GM19239 (cell line): ENCODE data around the gene STK31.
A peak's percentile ranks its signal among the peaks of the same experiment; 100 is the strongest.
"Not testable (repeated sequence)": the region's sequence is repeated elsewhere in the genome, so short reads cannot be mapped to it uniquely, and the experiment has no call there.

ENCODE experiments used
- DNase-seq: peaks from one replicate; pipeline ENCODE4 v3.0.0; 2011; ENCODE audit warnings: low spot score; ENCODE audit not compliant: insufficient read length
- FAIRE-seq: peaks from 2 replicates; lab custom pipeline; 2011; peaks lifted over from hg19 to GRCh38; lab: Jason Lieb, UNC

Gene STK31

GRCh38 chr7:23791721-23792120 is 81.7 kb downstream of the STK31 start:
- DNase-seq = no peak
- FAIRE-seq = no peak

- FAIRE-seq (no peak), DNase-seq (no peak)
These were observed 92.8 kb downstream of the STK31 start for GRCh38 chr7:23802720-23803397.

- FAIRE-seq = no peak
- no peak for DNase-seq
These were observed 94.7 kb downstream of the STK31 start for GRCh38 chr7:23804707-23805106.

DNA sequence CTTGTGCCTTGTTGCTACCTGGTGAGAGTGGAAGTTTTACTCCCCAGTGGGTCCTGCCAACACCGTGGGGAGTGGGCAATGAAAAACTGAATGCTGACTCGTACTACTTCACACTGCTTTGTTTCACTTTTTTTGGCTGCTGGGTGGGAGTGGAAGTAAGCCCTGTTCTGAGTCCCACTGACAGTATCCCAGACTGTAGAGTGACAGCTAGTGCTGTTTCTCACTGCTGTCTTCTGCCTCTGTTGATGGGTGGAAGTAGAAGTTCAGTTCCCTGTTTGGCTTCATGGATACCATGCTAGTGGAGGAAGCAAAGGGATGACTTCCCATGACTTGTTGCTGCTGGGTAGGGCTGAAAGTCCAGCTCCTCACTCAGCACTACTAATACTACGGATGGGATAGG is 98.4 kb downstream of the STK31 start:
- FAIRE-seq (no peak), DNase-seq (no peak)

DNA sequence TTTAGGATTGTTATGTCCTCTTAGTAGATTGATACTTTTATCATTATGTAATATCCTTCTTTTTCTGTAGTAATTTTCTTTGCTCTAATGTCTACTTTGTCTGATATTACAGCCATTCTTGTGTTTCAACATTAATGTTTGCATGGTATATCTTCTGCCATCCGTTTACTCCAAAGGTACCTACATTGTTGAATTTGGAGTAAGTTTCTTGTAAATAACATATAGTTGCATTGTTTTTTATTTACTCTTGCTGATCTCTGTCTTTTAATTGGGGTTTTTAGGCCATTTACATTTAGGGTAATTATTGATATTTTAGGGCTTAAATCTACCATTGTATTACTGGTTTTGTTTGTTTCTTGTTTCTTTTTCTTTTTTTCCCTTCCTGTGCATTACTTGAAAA is 100.1 kb downstream of the STK31 start:
- no peak for FAIRE-seq
- no peak for DNase-seq

- no peak for FAIRE-seq
These were observed 101.5 kb downstream of the STK31 start for GRCh38 chr7:23811540-23811939.

DNA sequence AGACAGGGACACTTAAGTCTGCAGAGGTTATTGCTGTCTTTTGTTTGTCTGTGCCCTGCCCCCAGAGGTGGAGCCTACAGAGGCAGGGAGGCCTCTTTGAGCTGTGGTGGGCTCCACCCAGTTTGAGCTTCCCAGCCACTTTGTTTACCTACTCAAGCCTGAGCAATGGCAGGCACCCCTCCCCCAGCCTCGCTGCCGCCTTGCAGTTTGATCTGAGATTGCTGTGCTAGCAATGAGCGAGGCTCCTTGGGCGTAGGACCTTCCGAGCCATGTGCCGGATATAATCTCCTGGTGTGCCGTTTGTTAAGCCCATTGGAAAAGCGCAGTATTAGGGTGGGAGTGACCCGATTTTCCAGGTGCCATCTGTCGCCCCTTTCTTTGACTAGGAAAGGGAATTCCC is 118.1 kb downstream of the STK31 start:
- DNase-seq, FAIRE-seq: not testable (repeated sequence)

More at GRCh38 chr7:23811540-23811939, 101.5 kb downstream of the STK31 start:
- no peak for DNase-seq

DNA sequence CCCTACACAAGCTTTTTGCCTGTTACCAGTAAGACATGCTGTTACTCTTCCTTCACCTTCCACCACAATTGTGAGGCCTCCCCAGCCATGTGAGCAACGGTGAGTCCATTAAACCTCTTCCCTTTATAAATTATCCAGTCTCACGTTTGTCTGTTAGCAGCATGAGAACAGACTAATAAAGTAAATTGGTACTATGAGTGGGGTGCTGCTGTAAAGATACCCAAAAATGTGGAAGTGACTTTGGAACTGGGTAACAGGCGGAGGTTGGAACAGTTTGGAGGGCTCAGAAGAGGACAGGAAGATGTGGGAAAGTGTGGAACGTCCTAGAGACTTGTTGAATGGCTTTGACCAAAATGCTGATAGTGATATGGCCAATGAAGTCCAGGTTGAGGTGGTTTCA is 122.7 kb downstream of the STK31 start:
- not testable (repeated sequence) for DNase-seq, FAIRE-seq

- FAIRE-seq (no peak), DNase-seq (no peak)
These were observed 123.4 kb downstream of the STK31 start for GRCh38 chr7:23833405-23833804.

- not testable (repeated sequence) for DNase-seq, FAIRE-seq
These were observed 134.8 kb downstream of the STK31 start for GRCh38 chr7:23844837-23845236.

DNA sequence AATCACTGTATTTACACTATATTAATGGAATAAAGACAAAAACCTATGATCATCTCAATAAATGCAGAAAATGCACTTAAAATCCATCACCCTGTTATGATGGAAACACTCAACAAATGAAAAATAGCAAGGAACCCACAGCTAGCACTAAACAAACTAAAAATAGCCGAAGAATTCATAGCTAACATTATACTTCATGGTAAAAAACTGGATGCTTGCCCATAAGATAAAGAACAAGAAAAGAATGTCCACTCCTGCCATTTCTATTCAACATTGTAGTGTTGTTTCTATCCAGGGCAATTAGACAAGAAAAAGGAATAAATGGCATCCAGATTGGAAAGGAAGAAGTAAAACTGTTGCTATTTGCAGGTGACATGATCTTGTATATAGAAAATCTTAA is 142.1 kb downstream of the STK31 start:
- no peak for DNase-seq
- no peak for FAIRE-seq

GRCh38 chr7:23852988-23853387 is 143.0 kb downstream of the STK31 start:
- FAIRE-seq (no peak), DNase-seq (no peak)

- FAIRE-seq (peak; percentile 72), DNase-seq (peak; percentile 4)
These were observed 153.3 kb downstream of the STK31 start for GRCh38 chr7:23863209-23863787.

- FAIRE-seq (no peak), DNase-seq (no peak)
These were observed 155.0 kb downstream of the STK31 start for GRCh38 chr7:23864973-23865372.

DNA sequence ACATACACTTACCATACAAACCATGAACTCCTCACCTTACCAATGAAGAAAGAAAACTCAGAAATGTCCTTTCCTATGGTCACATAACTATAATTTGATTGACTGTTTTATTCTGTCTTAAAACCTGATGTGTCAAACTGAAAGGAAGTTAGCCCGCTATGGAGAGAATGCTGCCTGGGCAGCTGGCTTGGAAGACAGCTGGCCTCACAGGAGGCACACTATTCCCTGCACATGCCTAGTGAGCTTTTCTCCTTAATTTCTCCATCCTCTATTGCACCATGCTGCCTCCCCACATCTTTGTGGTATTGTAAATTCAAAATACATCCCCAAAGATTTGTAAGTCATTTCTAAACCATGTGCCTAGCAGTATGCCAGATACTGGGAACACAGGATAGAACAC is 163.3 kb downstream of the STK31 start:
- DNase-seq (no peak), FAIRE-seq (no peak)

DNA sequence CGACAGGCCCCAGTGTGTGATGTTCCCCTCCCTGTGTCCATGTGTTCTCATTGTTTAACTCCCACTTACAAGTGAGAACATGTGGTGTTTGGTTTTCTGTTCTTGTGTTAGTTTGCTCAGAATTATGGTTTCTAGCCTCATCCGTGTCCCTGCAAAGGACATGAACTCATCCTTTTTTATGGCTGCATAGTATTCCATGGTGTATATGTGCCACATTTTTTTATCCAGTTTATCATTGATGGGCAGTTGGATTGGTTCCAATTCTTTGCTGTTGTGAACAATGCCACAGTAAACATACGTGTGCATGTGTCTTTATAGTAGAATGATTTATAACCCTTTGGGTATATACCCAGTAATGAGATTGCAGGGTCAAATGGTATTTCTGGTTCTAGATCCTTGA is 166.5 kb downstream of the STK31 start:
- FAIRE-seq = not testable (repeated sequence)

More for the DNA sequence above, 166.5 kb downstream of the STK31 start:
- DNase-seq = not testable (repeated sequence)
